HG02973 (cell line): Measurements from ENCODE around the gene PBX1.
"Not testable (repeated sequence)": the region's sequence is repeated elsewhere in the genome, so short reads cannot be mapped to it uniquely, and the experiment has no call there.

Experiments
- ATAC-seq: cut with Tn5 transposase; IDR thresholded peaks from one replicate; pipeline ENCODE4 v1.9.1; 2021; ENCODE audit warnings: moderate library complexity; ENCODE audit not compliant: unreplicated experiment

Gene PBX1

GRCh38 chr1:164589408-164589807 is 30.4 kb downstream of the PBX1 start:
- no peak for ATAC-seq

GRCh38 chr1:164589961-164590507 is 31.1 kb downstream of the PBX1 start:
- no peak for ATAC-seq

- ATAC-seq, result no peak
These were observed 31.6 kb downstream of the PBX1 start for GRCh38 chr1:164590592-164590991.

GRCh38 chr1:164591858-164592257 is 32.9 kb downstream of the PBX1 start:
- no peak for ATAC-seq

GRCh38 chr1:164592634-164593033 is 33.6 kb downstream of the PBX1 start:
- ATAC-seq, result no peak

- no peak for ATAC-seq
These were observed 36.2 kb downstream of the PBX1 start for GRCh38 chr1:164595212-164595611.

GRCh38 chr1:164596172-164596571 is 37.2 kb downstream of the PBX1 start:
- no peak for ATAC-seq

- no peak for ATAC-seq
These were observed 39.7 kb downstream of the PBX1 start for GRCh38 chr1:164598719-164599118.

- no peak for ATAC-seq
These were observed 40.3 kb downstream of the PBX1 start for GRCh38 chr1:164599272-164599671.

- no peak for ATAC-seq
These were observed 42.6 kb downstream of the PBX1 start for GRCh38 chr1:164601399-164602100.

GRCh38 chr1:164602101-164602422 is 43.1 kb downstream of the PBX1 start:
- no peak for ATAC-seq

GRCh38 chr1:164602480-164603093 is 43.6 kb downstream of the PBX1 start:
- no peak for ATAC-seq

- not testable (repeated sequence) for ATAC-seq
These were observed 44.8 kb downstream of the PBX1 start for GRCh38 chr1:164603805-164604204.

GRCh38 chr1:164604541-164604940 is 45.6 kb downstream of the PBX1 start:
- ATAC-seq, result no peak

GRCh38 chr1:164605254-164606091 is 46.5 kb downstream of the PBX1 start:
- ATAC-seq, result no peak

GRCh38 chr1:164607351-164607750 is 48.4 kb downstream of the PBX1 start:
- ATAC-seq, result no peak

GRCh38 chr1:164608651-164609057 is 49.7 kb downstream of the PBX1 start:
- ATAC-seq, result no peak

GRCh38 chr1:164609089-164609488 is 50.1 kb downstream of the PBX1 start:
- no peak for ATAC-seq

GRCh38 chr1:164610538-164611222 is 51.7 kb downstream of the PBX1 start:
- ATAC-seq, result no peak

GRCh38 chr1:164611754-164612642 is 53.0 kb downstream of the PBX1 start:
- no peak for ATAC-seq
